SJSA1 (cell line): Measurements from ENCODE around the gene TBRG1. TPM values are rescaled to one million over a fixed set of nuclear protein-coding genes. Genes with fewer than 3 reads are reported as not detected.

Experiments
- DNase-seq, 2 experiments: peaks; one replicate each; pipeline ENCODE4 v3.0.0-alpha.2; 2015 to 2020; ENCODE audit warnings: low spot score in 2 of 2, low read depth in 1 of 2
- H3K27ac ChIP-seq: fragments of 250-450 bp; sonication (Bioruptor Pico); 2 replicates; pipeline ENCODE4 v1.5.1; 2020; ENCODE audit warnings: mild to moderate bottlenecking, moderate library complexity
- H3K27me3 ChIP-seq: fragments of 250-450 bp; sonication (Bioruptor Pico); replicated peaks from 2 replicates; pipeline ENCODE4 v1.5.1; 2020; ENCODE audit warnings: mild to moderate bottlenecking, moderate library complexity
- H3K36me3 ChIP-seq: fragments of 250-450 bp; sonication (Bioruptor Pico); 2 replicates; pipeline ENCODE4 v1.5.1; 2020; ENCODE audit warnings: mild to moderate bottlenecking
- H3K4me1 ChIP-seq: fragments of 250-450 bp; sonication (Bioruptor Pico); replicated peaks from 2 replicates; pipeline ENCODE4 v1.6.1; 2021; ENCODE audit warnings: mild to moderate bottlenecking
- H3K4me3 ChIP-seq: fragments of 250-450 bp; sonication (Bioruptor Pico); 2 replicates; pipeline ENCODE4 v1.5.1; 2020; ENCODE audit warnings: mild to moderate bottlenecking
- H3K9me3 ChIP-seq: fragments of 250-450 bp; sonication (Bioruptor Pico); replicated peaks from 2 replicates; pipeline ENCODE4 v1.5.1; 2020; ENCODE audit warnings: mild to moderate bottlenecking
- total RNA-seq: library from RNA; depleted of rRNA; stranded (reverse); fragments of >200 nt; shearing (Covaris generic); gene quantifications from 2 replicates; pipeline ENCODE4 v1.2.3, GENCODE V29; 2014

TBRG1 gene
- total RNA-seq, 1 experiment from 2014 or later = 13.5 TPM

- Histone ChIP-seq H3K27ac (no peak overlapping the region), H3K4me1 (no peaks in the 10 kb centered on the region), H3K9me3 (no peaks in the 10 kb centered on the region), H3K36me3 (peaks cover 51% of the 10 kb centered on the region), H3K27me3 (no peaks in the 10 kb centered on the region), H3K4me3 (no peak overlapping the region)
- DNase-seq = no peak
Measured at GRCh38 chr11:124629961-124630360, 7.3 kb downstream of the TBRG1 start.

- DNase-seq = no peak
- peaks cover 35% of the 10 kb centered on the region for H3K36me3 ChIP-seq
- H3K4me3 ChIP-seq = no peak overlapping the region
- no peaks in the 10 kb centered on the region for H3K27me3 ChIP-seq
- no peaks in the 10 kb centered on the region for H3K4me1 ChIP-seq
- no peaks in the 10 kb centered on the region for H3K9me3 ChIP-seq
- no peak overlapping the region for H3K27ac ChIP-seq
Measured at GRCh38 chr11:124633355-124633754, 10.7 kb downstream of the TBRG1 start.

GRCh38 chr11:124635932-124636331 is 13.3 kb downstream of the TBRG1 start:
- no peak overlapping the region for H3K27ac ChIP-seq
- DNase-seq = no peak
- peaks cover 23% of the 10 kb centered on the region for H3K36me3 ChIP-seq
- H3K4me3 ChIP-seq = no peak overlapping the region
- H3K4me1 ChIP-seq = no peaks in the 10 kb centered on the region
- no peaks in the 10 kb centered on the region for H3K9me3 ChIP-seq
- H3K27me3 ChIP-seq = no peaks in the 10 kb centered on the region

GRCh38 chr11:124638500-124638899 is 15.8 kb downstream of the TBRG1 start:
- no peak overlapping the region for H3K27ac ChIP-seq
- no peak for DNase-seq

GRCh38 chr11:124639186-124639585 is 16.5 kb downstream of the TBRG1 start:
- no peak for DNase-seq
- Histone ChIP-seq H3K4me3 (no peak overlapping the region), H3K27ac (no peak overlapping the region), H3K4me1 (no peaks in the 10 kb centered on the region), H3K36me3 (0 out of 2 replicates have a peak, but pooled peaks cover under 1% of the 10 kb centered on the region), H3K27me3 (no peaks in the 10 kb centered on the region), H3K9me3 (no peaks in the 10 kb centered on the region)

More at GRCh38 chr11:124638500-124638899, 15.8 kb downstream of the TBRG1 start:
- Histone ChIP-seq H3K4me1 (no peaks in the 10 kb centered on the region), H3K27me3 (no peaks in the 10 kb centered on the region), H3K9me3 (no peaks in the 10 kb centered on the region), H3K36me3 (peaks cover 8% of the 10 kb centered on the region; the same call in 1 of the 2 replicates), H3K4me3 (no peak overlapping the region)

GRCh38 chr11:124640666-124641065 is 18.0 kb downstream of the TBRG1 start:
- no peaks in the 10 kb centered on the region for H3K27me3 ChIP-seq
- no peak overlapping the region for H3K27ac ChIP-seq
- no peaks in the 10 kb centered on the region for H3K36me3 ChIP-seq
- H3K4me1 ChIP-seq = peaks cover 6% of the 10 kb centered on the region
- H3K9me3 ChIP-seq = no peaks in the 10 kb centered on the region
- no peak for DNase-seq
- no peak overlapping the region for H3K4me3 ChIP-seq

- peaks cover 6% of the 10 kb centered on the region for H3K4me1 ChIP-seq
- no peaks in the 10 kb centered on the region for H3K36me3 ChIP-seq
- H3K9me3 ChIP-seq = no peaks in the 10 kb centered on the region
- H3K27ac ChIP-seq = no peak overlapping the region
- H3K4me3 ChIP-seq = no peak overlapping the region
- no peak for DNase-seq
- no peaks in the 10 kb centered on the region for H3K27me3 ChIP-seq
Measured at GRCh38 chr11:124642628-124643027, 20.0 kb downstream of the TBRG1 start.

GRCh38 chr11:124643042-124643604 is 20.5 kb downstream of the TBRG1 start:
- Histone ChIP-seq H3K4me3 (no peak overlapping the region), H3K36me3 (no peaks in the 10 kb centered on the region), H3K9me3 (no peaks in the 10 kb centered on the region), H3K27me3 (no peaks in the 10 kb centered on the region), H3K27ac (no peak overlapping the region), H3K4me1 (peaks cover 6% of the 10 kb centered on the region)
- DNase-seq = no peak

GRCh38 chr11:124643605-124644425 is 21.2 kb downstream of the TBRG1 start:
- H3K4me3 ChIP-seq = no peak overlapping the region
- H3K27me3 ChIP-seq = no peaks in the 10 kb centered on the region
- no peaks in the 10 kb centered on the region for H3K36me3 ChIP-seq
- H3K27ac ChIP-seq = no peak overlapping the region
- H3K9me3 ChIP-seq = no peaks in the 10 kb centered on the region
- peak in 1 of 2 experiments; percentile 5 for DNase-seq
- H3K4me1 ChIP-seq = peaks cover 6% of the 10 kb centered on the region

- H3K27ac ChIP-seq = no peak overlapping the region
- H3K4me3 ChIP-seq = peak overlapping the region; percentile 16; the same call in 1 of the 2 replicates
- no peaks in the 10 kb centered on the region for H3K9me3 ChIP-seq
- no peaks in the 10 kb centered on the region for H3K27me3 ChIP-seq
- peaks cover 6% of the 10 kb centered on the region for H3K4me1 ChIP-seq
- no peaks in the 10 kb centered on the region for H3K36me3 ChIP-seq
- peak; percentile 47 to 62 for DNase-seq
Measured at GRCh38 chr11:124644426-124645280, 22.0 kb downstream of the TBRG1 start.

- no peaks in the 10 kb centered on the region for H3K36me3 ChIP-seq
- H3K4me1 ChIP-seq = peaks cover 6% of the 10 kb centered on the region
- no peak for DNase-seq
- H3K27me3 ChIP-seq = no peaks in the 10 kb centered on the region
- no peaks in the 10 kb centered on the region for H3K9me3 ChIP-seq
- H3K4me3 ChIP-seq = no peak overlapping the region
- H3K27ac ChIP-seq = no peak overlapping the region
Measured at GRCh38 chr11:124646148-124646547, 23.5 kb downstream of the TBRG1 start.

GRCh38 chr11:124648610-124649009 is 25.9 kb downstream of the TBRG1 start:
- H3K36me3 ChIP-seq = no peaks in the 10 kb centered on the region
- H3K4me1 ChIP-seq = peaks cover 6% of the 10 kb centered on the region
- H3K27ac ChIP-seq = no peak overlapping the region

GRCh38 chr11:124656774-124657630 is 34.3 kb downstream of the TBRG1 start:
- H3K36me3 ChIP-seq = no peaks in the 10 kb centered on the region
- no peaks in the 10 kb centered on the region for H3K9me3 ChIP-seq
- no peaks in the 10 kb centered on the region for H3K4me1 ChIP-seq
- H3K4me3 ChIP-seq = no peak overlapping the region
- no peaks in the 10 kb centered on the region for H3K27me3 ChIP-seq
- no peak overlapping the region for H3K27ac ChIP-seq
- no peak for DNase-seq

More at GRCh38 chr11:124648610-124649009, 25.9 kb downstream of the TBRG1 start:
- no peak for DNase-seq
- Histone ChIP-seq H3K27me3 (no peaks in the 10 kb centered on the region), H3K9me3 (no peaks in the 10 kb centered on the region), H3K4me3 (no peak overlapping the region)
